GM12872 (cell line): ENCODE data around the gene FAM53B.

Experiments
- CTCF ChIP-seq: IDR thresholded peaks from 3 replicates; pipeline ENCODE4 v1.5.1; 2011; ENCODE audit warnings: low read depth, mild to moderate bottlenecking, low read length, moderate library complexity; ENCODE audit not compliant: insufficient read depth

The FAM53B gene

GRCh38 chr10:124598196-124598595 is 146.0 kb downstream of the FAM53B start:
- no peak for TF ChIP-seq CTCF

- TF ChIP-seq CTCF, result no peak
These were observed 146.4 kb downstream of the FAM53B start for GRCh38 chr10:124597846-124598165.

DNA sequence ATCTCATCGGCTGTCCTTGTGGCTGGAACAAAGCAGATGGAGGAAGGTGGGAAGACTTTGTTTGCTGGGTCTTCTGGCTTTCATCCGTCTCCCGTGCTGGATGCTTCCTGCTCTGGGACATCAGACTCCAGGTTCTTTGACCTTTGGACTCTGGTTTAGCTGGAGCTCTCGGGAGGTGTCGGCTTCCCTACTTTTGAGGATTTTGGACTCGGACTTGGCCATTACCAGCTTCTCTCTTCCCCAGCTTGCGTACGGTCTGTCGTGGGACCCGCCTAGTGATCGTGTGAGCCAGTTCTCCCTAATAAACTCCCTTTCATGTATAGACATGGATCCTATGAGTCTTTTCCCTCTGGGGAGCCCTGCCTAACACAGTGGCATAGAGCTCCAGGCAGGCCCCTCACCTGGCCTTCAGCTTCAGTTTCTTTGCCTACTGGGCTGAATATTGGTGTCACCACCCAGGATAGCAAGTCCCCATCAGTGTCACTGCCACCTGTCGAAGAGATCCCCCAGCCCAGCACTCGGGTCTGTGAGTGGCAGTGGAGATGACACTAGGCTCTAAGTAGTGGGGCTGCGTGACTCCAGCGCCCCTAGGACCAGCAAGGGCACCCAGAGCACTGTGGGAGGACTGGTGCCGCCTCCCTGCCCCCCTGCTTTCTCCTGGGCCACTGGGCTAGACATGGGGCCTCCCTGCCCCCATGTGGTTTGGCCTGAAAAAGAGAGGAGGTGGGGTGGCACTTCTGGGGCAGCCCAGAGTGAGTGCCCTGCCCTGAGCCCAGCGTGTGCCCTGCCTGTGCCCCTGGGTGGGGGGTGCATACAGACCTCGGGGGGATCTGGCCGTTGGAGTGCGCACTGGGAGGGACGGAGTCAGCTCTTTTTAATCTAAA is 147.0 kb downstream of the FAM53B start:
- no peak for TF ChIP-seq CTCF

GRCh38 chr10:124596116-124596785 is 147.9 kb downstream of the FAM53B start:
- TF ChIP-seq CTCF, result no peak

GRCh38 chr10:124595143-124595883 is 148.9 kb downstream of the FAM53B start:
- no peak for TF ChIP-seq CTCF

GRCh38 chr10:124594240-124594639 is 149.9 kb downstream of the FAM53B start:
- no peak for TF ChIP-seq CTCF

DNA sequence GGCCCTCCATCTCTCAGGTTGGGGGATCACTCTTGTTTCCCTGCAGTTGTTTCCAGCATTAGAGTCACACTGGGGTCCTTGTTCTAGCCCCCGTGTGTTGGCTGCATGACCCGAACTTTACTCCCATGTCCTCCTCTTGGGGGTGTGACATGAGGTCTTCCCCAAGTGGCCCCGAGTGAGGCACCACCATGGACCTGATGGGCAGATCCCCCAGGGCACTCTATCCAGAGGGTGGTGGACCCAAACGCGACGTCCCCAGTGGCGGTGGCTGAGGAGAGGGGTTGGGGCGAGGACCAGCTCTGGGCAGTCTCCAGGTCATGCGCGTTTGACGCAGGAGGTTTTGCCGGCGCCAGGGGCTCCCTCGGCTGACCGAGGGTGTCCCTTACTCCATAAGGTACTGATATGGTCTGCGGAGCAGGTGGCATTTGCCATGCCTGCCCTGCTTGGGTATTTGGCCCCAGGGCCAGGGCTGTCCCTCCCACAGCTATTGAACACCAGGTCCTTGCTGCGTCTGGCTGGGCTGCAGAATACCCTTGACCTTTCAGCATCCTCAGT is 150.7 kb downstream of the FAM53B start:
- TF ChIP-seq CTCF, result no peak
